ENCODE results near the gene CHD6. TPM values are rescaled to one million over a fixed set of nuclear protein-coding genes. Genes with fewer than 3 reads are reported as not detected.

The CHD6 gene
- total RNA-seq, 1 experiment from 2014 or later, result 26.6 TPM

DNA sequence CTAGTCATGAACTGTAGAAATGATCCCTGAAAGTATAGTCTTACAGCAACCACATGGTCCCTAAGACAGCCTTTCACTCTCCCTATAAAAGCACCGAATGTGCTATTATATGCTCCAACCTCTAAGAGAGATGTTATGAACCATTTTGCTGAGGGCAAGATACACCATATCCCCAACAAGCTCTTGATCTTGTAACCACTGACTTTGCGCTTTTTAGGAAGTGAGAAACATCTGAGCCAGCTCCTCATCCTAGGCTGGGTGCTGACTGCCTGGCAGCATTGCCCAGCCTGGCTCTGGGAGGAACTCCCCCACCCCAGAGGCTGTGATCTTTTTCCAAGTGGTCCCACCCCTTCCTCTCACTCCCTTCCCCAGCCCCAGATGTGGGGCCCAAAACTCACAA, 248.5 kb downstream of the CHD6 start:
- Histone ChIP-seq H3K9me3 (ENCODE audit: control insufficient read depth in 1 of 2, insufficient read depth in 1 of 2, low read depth in 1 of 2, low read length in 2 of 2) (no peaks in the 10 kb centered on the region), H3K4me2 (ENCODE audit: low read length) (no peak overlapping the region), H4K20me1 (ENCODE audit: insufficient read depth) (no peaks in the 10 kb centered on the region), H3K4me3 (replicated peaks in 1 of 2; ENCODE audit: low read depth in 1 of 2, low read length in 2 of 2) (no peak overlapping the region), H3K27me3 (ENCODE audit: insufficient read depth, low read length) (no peaks in the 10 kb centered on the region), H3K36me3 (ENCODE audit: control insufficient read depth in 1 of 2, insufficient read depth in 2 of 2, low read length in 2 of 2) (no peaks in the 10 kb centered on the region), H3K9ac (ENCODE audit: low read length) (no peak overlapping the region), H3K4me1 (ENCODE audit: control insufficient read depth in 1 of 2, insufficient read depth in 2 of 2, low read length in 2 of 2) (no peaks in the 10 kb centered on the region), H3K27ac (ENCODE audit: low read depth, low read length) (no peak overlapping the region), H3K9me2 (ENCODE audit: insufficient read depth) (no peaks in the 10 kb centered on the region), H2AFZ (ENCODE audit: low read depth, low read length, poor library complexity, severe bottlenecking) (no peak overlapping the region), H3K79me2 (ENCODE audit: insufficient read depth, low read length) (no peaks in the 10 kb centered on the region)
- ATAC-seq, result no peak
- no peak for DNase-seq (ENCODE audit: low read depth, low spot score)
- RAD21 ChIA-PET (ENCODE audit: low non-redundant PET in 1 of 2, low total read pairs in 2 of 2, uncharacterized antibody in 2 of 2, unreplicated experiment in 2 of 2), result interaction anchor here in 1 of 2 experiments (0.6 kb wide), 1 partner anchor 29 kb away, joined by 4 read pairs; no protein-coding TSS in a partner anchor
- CTCF ChIA-PET, result no interaction called here
- intact Hi-C loops (cut with micrococcal nuclease), result no loop called here
- no TSS peak for BruUV-seq (replicated peaks)
- POLR2A ChIA-PET, result no interaction called here
- TF ChIP-seq RAD21 (IDR thresholded peaks at IDR 0.05; ENCODE audit: low read depth), result no peak
- TF ChIP-seq MAX (IDR thresholded peaks at IDR 0.05), result no peak
- no peak for TF ChIP-seq TCF7L2 (IDR thresholded peaks at IDR 0.05; ENCODE audit: borderline replicate concordance, extremely low read depth, insufficient read depth, insufficient read length)
- no peak for TF ChIP-seq ZFX (IDR thresholded peaks at IDR 0.05)
- no peak for TF ChIP-seq ELF1 (IDR thresholded peaks at IDR 0.05; ENCODE audit: borderline replicate concordance, low read depth)
- TF ChIP-seq ATF3 (IDR thresholded peaks at IDR 0.05), result no peak
- TF ChIP-seq EGR1 (IDR thresholded peaks at IDR 0.05; ENCODE audit: low read depth), result no peak
- no peak for TF ChIP-seq JUND (IDR thresholded peaks at IDR 0.05)
- TF ChIP-seq, protein P1, sequence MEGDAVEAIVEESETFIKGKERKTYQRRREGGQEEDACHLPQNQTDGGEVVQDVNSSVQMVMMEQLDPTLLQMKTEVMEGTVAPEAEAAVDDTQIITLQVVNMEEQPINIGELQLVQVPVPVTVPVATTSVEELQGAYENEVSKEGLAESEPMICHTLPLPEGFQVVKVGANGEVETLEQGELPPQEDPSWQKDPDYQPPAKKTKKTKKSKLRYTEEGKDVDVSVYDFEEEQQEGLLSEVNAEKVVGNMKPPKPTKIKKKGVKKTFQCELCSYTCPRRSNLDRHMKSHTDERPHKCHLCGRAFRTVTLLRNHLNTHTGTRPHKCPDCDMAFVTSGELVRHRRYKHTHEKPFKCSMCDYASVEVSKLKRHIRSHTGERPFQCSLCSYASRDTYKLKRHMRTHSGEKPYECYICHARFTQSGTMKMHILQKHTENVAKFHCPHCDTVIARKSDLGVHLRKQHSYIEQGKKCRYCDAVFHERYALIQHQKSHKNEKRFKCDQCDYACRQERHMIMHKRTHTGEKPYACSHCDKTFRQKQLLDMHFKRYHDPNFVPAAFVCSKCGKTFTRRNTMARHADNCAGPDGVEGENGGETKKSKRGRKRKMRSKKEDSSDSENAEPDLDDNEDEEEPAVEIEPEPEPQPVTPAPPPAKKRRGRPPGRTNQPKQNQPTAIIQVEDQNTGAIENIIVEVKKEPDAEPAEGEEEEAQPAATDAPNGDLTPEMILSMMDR (IDR thresholded peaks at IDR 0.05 in 2 of 3, conservative IDR thresholded peaks at IDR 0.05 in 1 of 3; ENCODE audit: borderline replicate concordance in 1 of 3, insufficient read depth in 1 of 3, low read depth in 2 of 3, low read length in 2 of 3), result no peak
- TF ChIP-seq CBX3 (IDR thresholded peaks at IDR 0.05; ENCODE audit: low read depth), result no peak
- no peak for TF ChIP-seq REST (IDR thresholded peaks at IDR 0.05; ENCODE audit: low read depth)
- no peak for TF ChIP-seq POLR2AphosphoS5 (IDR thresholded peaks at IDR 0.05; ENCODE audit: low read depth, low read length)

Data from HCT116 (cell line).